Keratinocyte (primary cell): ENCODE measurements around the gene ZNF445.

Experiments
- CTCF ChIP-seq, 3 experiments: IDR thresholded peaks in 1 of 3; conservative IDR thresholded peaks in 1 of 3; optimal IDR thresholded peaks in 1 of 3; 2 replicates in 2 of 3; 3 replicates in 1 of 3; pipeline versions ENCODE3 to v1.5.1; 2011; ENCODE audit warnings: low read length in 3 of 3, mild to moderate bottlenecking in 3 of 3, moderate library complexity in 2 of 3, control low read depth in 1 of 3, inconsistent platforms in 1 of 3; ENCODE audit not compliant: insufficient read depth in 2 of 3; ENCODE audit errors: extremely low read depth in 1 of 3
- EZH2 ChIP-seq: IDR thresholded peaks from one replicate; pipeline ENCODE4 v1.6.1; 2012; ENCODE audit warnings: inconsistent platforms, mild to moderate bottlenecking, low read length, moderate library complexity

- TF ChIP-seq CTCF (optimal IDR thresholded peaks at IDR 0.05 in 1 of 3, IDR thresholded peaks at IDR 0.05 in 1 of 3, conservative IDR thresholded peaks at IDR 0.05 in 1 of 3; ENCODE audit: extremely low read depth in 1 of 3, insufficient read depth in 2 of 3, low read length in 3 of 3) (no peak), EZH2 (no peak)
Observed at GRCh38 chr3:44400771-44401170, 76.7 kb downstream of the ZNF445 start.
